ENCODE data around the gene ASB10.

- TF ChIP-seq POLR2A (IDR thresholded peaks at IDR 0.05; ENCODE audit: low read length) (no peak), GATA1 (IDR thresholded peaks at IDR 0.05; ENCODE audit: low read depth, low read length) (no peak)
Measured at GRCh38 chr7:151175047-151175792, 11.8 kb downstream of the ASB10 start.

Measured in erythroblast (primary cell).